Measurements from ENCODE around the gene CERS6. TPM values are rescaled to one million over a fixed set of nuclear protein-coding genes. Genes with fewer than 3 reads are reported as not detected.
A peak's percentile ranks its signal among the peaks of the same experiment; 100 is the strongest.

The CERS6 gene
- total and polyA plus RNA-seq, 4 donors = 4.3 to 25.8 (median 13.6) TPM

DNA sequence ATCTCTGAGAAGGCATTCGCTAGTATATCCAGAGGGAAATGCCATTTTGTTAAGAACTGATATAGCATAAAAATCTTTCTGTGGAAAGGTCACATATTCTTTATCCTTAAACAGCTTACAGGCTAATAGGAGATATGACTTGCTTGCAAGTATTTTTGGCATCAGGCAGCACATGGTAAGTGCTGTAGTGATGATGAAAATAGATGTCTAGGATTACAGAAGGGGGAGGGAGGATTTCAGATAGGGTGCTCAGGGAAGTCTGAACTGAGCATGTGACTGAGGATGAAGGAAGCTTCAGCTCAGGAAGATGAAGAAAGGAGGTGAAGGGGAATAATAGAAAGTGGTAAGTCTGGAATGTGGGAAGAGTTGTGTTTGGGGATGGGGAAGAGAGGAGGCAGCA, 187.9 kb downstream of the CERS6 start:
- Histone ChIP-seq H3K36me3 (ENCODE audit: control insufficient read depth in 4 of 4, insufficient read depth in 4 of 4, low read length in 4 of 4) (no peaks in the 10 kb centered on the region), H3K27ac (ENCODE audit: low read depth in 1 of 2, low read length in 1 of 2) (peak overlapping the region in 1 of 2 donors; percentile 82), H3K9me3 (ENCODE audit: control insufficient read depth in 4 of 4, insufficient read depth in 3 of 4, low read length in 3 of 4) (no peaks in the 10 kb centered on the region), H3K4me1 (ENCODE audit: control insufficient read depth in 5 of 5, insufficient read depth in 5 of 5, low read length in 5 of 5) (peaks cover 1 to 21% (median 8%) of the 10 kb centered on the region in 5 donors), H3K4me3 (no peak overlapping the region), H3K27me3 (ENCODE audit: control insufficient read depth in 3 of 3, insufficient read depth in 3 of 3, low read length in 2 of 3) (no peaks in the 10 kb centered on the region), H3K9ac (ENCODE audit: insufficient read depth in 1 of 2, low read length in 2 of 2) (no peak overlapping the region)
- ATAC-seq (ENCODE audit: insufficient read depth, low FRiP score) (no peak), DNase-seq (no peak)
- WGBS, 2 donors = 94 to 100% methylated on average over 1 of the region's 1 CpG
- no peak for TF ChIP-seq CTCF (IDR thresholded peaks at IDR 0.05; ENCODE audit: control extremely low read depth, extremely low read depth)

- Histone ChIP-seq H3K4me1 (ENCODE audit: control insufficient read depth in 5 of 5, insufficient read depth in 5 of 5, low read length in 5 of 5) (peaks cover 0 to 22% (median 3%) of the 10 kb centered on the region in 5 donors), H3K9ac (ENCODE audit: insufficient read depth in 1 of 2, low read length in 2 of 2) (no peak overlapping the region), H3K9me3 (ENCODE audit: control insufficient read depth in 4 of 4, insufficient read depth in 3 of 4, low read length in 3 of 4) (no peaks in the 10 kb centered on the region), H3K27ac (ENCODE audit: low read depth in 1 of 2, low read length in 1 of 2) (peak overlapping the region in 1 of 2 donors; percentile 21), H3K4me3 (no peak overlapping the region), H3K36me3 (ENCODE audit: control insufficient read depth in 4 of 4, insufficient read depth in 4 of 4, low read length in 4 of 4) (no peaks in the 10 kb centered on the region), H3K27me3 (ENCODE audit: control insufficient read depth in 3 of 3, insufficient read depth in 3 of 3, low read length in 2 of 3) (no peaks in the 10 kb centered on the region)
- ATAC-seq (ENCODE audit: insufficient read depth, low FRiP score) (no peak), DNase-seq (no peak)
- WGBS, 2 donors = 59 to 82% methylated on average over 2 of the region's 2 CpGs
- TF ChIP-seq CTCF (IDR thresholded peaks at IDR 0.05; ENCODE audit: control extremely low read depth, extremely low read depth) = no peak
Observed at GRCh38 chr2:168645696-168646338, 189.7 kb downstream of the CERS6 start.

- Histone ChIP-seq H3K27me3 (ENCODE audit: control insufficient read depth in 3 of 3, insufficient read depth in 3 of 3, low read length in 2 of 3) (no peaks in the 10 kb centered on the region), H3K4me3 (no peak overlapping the region), H3K9me3 (ENCODE audit: control insufficient read depth in 4 of 4, insufficient read depth in 3 of 4, low read length in 3 of 4) (no peaks in the 10 kb centered on the region), H3K36me3 (ENCODE audit: control insufficient read depth in 4 of 4, insufficient read depth in 4 of 4, low read length in 4 of 4) (no peaks in the 10 kb centered on the region), H3K4me1 (ENCODE audit: control insufficient read depth in 5 of 5, insufficient read depth in 5 of 5, low read length in 5 of 5) (peaks cover 0 to 21% (median 8%) of the 10 kb centered on the region in 5 donors), H3K9ac (ENCODE audit: insufficient read depth in 1 of 2, low read length in 2 of 2) (peak overlapping the region in 1 of 2 donors; percentile 13), H3K27ac (ENCODE audit: low read depth in 1 of 2, low read length in 1 of 2) (peak overlapping the region in 1 of 2 donors; percentile 45)
- DNase-seq (no peak), ATAC-seq (ENCODE audit: insufficient read depth, low FRiP score) (peak; percentile 47)
- WGBS, 2 donors = 12 to 17% methylated on average over 5 of the region's 5 CpGs
- no peak for TF ChIP-seq CTCF (IDR thresholded peaks at IDR 0.05; ENCODE audit: control extremely low read depth, extremely low read depth)
Observed at GRCh38 chr2:168649105-168649504, 193.0 kb downstream of the CERS6 start.

GRCh38 chr2:168649562-168649961, 193.5 kb downstream of the CERS6 start:
- TF ChIP-seq CTCF (IDR thresholded peaks at IDR 0.05; ENCODE audit: control extremely low read depth, extremely low read depth) = no peak
- Histone ChIP-seq H3K27me3 (ENCODE audit: control insufficient read depth in 3 of 3, insufficient read depth in 3 of 3, low read length in 2 of 3) (no peaks in the 10 kb centered on the region), H3K9ac (ENCODE audit: insufficient read depth in 1 of 2, low read length in 2 of 2) (no peak overlapping the region), H3K36me3 (ENCODE audit: control insufficient read depth in 4 of 4, insufficient read depth in 4 of 4, low read length in 4 of 4) (no peaks in the 10 kb centered on the region), H3K4me1 (ENCODE audit: control insufficient read depth in 5 of 5, insufficient read depth in 5 of 5, low read length in 5 of 5) (peaks cover 0 to 22% (median 8%) of the 10 kb centered on the region in 5 donors), H3K9me3 (ENCODE audit: control insufficient read depth in 4 of 4, insufficient read depth in 3 of 4, low read length in 3 of 4) (no peaks in the 10 kb centered on the region), H3K4me3 (no peak overlapping the region), H3K27ac (ENCODE audit: low read depth in 1 of 2, low read length in 1 of 2) (no peak overlapping the region)
- ATAC-seq (ENCODE audit: insufficient read depth, low FRiP score) (no peak), DNase-seq (no peak)
- 52 to 70% methylated on average over 2 of the region's 2 CpGs for WGBS, 2 donors

Measured in lung (tissue), 12 donors.